ENCODE data around the gene HMGXB3. TPM values are rescaled to one million over a fixed set of nuclear protein-coding genes. Genes with fewer than 3 reads are reported as not detected.

The HMGXB3 gene
- total RNA-seq, 1 experiment from 2014 or later, result 38.0 TPM

DNA sequence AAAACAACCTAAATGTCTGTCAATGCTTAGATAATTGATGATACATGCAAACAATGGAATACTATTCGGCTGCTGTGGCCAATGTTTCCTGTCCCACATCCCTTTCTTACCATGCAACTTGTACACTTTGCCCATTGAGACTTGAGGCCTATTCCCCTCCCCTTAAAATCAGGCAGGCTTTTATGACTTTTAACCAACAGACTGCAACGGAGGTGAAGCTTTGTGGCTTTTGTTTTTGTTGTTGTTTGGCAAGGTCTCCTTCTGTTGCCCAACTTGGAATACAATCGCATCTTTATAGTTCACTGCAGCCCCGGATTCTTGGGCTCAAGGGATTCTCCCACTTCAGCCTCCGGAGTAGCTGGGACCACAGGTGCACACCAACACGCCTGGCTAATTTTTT is 45.7 kb upstream of the HMGXB3 start:
- Histone ChIP-seq H3K9me3 (ENCODE audit: insufficient read depth, low read depth) (no peaks in the 10 kb centered on the region), H3K36me3 (ENCODE audit: low read depth) (no peaks in the 10 kb centered on the region), H3K4me1 (replicated peaks; ENCODE audit: insufficient read depth) (peaks cover 10% of the 10 kb centered on the region), H3K4me2 (no peak overlapping the region), H3F3A (ENCODE audit: insufficient read depth, low read depth) (peaks cover 11% of the 10 kb centered on the region; the same call in 1 of the 2 replicates), H2AFZ (no peak overlapping the region), H3K4me3 (no peak overlapping the region), H4K20me1 (ENCODE audit: insufficient read depth) (no peaks in the 10 kb centered on the region), H3K79me2 (ENCODE audit: low read depth) (no peaks in the 10 kb centered on the region), H3K27ac (no peak overlapping the region), H3K27me3 (ENCODE audit: insufficient read depth, low read depth) (no peaks in the 10 kb centered on the region), H3K9me2 (ENCODE audit: insufficient read depth) (no peaks in the 10 kb centered on the region)
- no TSS peak for BruUV-seq (replicated peaks)
- TF ChIP-seq, protein P1, sequence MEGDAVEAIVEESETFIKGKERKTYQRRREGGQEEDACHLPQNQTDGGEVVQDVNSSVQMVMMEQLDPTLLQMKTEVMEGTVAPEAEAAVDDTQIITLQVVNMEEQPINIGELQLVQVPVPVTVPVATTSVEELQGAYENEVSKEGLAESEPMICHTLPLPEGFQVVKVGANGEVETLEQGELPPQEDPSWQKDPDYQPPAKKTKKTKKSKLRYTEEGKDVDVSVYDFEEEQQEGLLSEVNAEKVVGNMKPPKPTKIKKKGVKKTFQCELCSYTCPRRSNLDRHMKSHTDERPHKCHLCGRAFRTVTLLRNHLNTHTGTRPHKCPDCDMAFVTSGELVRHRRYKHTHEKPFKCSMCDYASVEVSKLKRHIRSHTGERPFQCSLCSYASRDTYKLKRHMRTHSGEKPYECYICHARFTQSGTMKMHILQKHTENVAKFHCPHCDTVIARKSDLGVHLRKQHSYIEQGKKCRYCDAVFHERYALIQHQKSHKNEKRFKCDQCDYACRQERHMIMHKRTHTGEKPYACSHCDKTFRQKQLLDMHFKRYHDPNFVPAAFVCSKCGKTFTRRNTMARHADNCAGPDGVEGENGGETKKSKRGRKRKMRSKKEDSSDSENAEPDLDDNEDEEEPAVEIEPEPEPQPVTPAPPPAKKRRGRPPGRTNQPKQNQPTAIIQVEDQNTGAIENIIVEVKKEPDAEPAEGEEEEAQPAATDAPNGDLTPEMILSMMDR (conservative IDR thresholded peaks at IDR 0.05), result no peak
- TF ChIP-seq EZH2 (IDR thresholded peaks at IDR 0.05; ENCODE audit: low read depth), result no peak
- CTCF ChIA-PET, result no interaction called here
- POLR2A ChIA-PET (ENCODE audit: unreplicated experiment), result no interaction called here
- intact Hi-C loops (cut with micrococcal nuclease; ENCODE audit: unreplicated experiment), result no loop called here
- no peak for DNase-seq

DNA sequence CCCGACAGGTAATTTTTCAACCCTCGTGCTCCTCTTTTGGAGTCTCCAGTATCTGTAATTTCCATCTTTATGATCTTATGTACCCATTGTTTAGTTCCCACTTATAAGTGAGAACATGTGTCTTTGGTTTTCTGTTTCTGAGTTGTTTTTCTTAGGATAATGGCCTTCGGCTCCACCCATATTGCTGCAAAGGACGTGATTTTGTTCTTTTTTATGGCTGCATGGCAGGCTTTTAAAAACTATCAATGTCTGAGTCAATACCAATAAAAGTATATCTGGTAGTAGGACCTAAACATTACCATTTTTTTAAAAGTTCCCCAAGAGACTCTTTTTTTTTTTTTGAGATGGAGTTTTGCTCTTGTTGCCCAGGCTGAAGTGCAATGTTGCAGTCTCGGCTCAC is 43.9 kb upstream of the HMGXB3 start:
- TF ChIP-seq, protein P1 (conservative IDR thresholded peaks at IDR 0.05), result no peak
- TF ChIP-seq EZH2 (IDR thresholded peaks at IDR 0.05; ENCODE audit: low read depth), result no peak
- Histone ChIP-seq H3K9me2 (ENCODE audit: insufficient read depth) (no peaks in the 10 kb centered on the region), H3K79me2 (ENCODE audit: low read depth) (no peaks in the 10 kb centered on the region), H3K9me3 (ENCODE audit: insufficient read depth, low read depth) (no peaks in the 10 kb centered on the region), H3K4me3 (no peak overlapping the region), H2AFZ (no peak overlapping the region), H3K36me3 (ENCODE audit: low read depth) (no peaks in the 10 kb centered on the region), H4K20me1 (ENCODE audit: insufficient read depth) (no peaks in the 10 kb centered on the region), H3F3A (ENCODE audit: insufficient read depth, low read depth) (peaks cover 25% of the 10 kb centered on the region), H3K4me1 (replicated peaks; ENCODE audit: insufficient read depth) (peaks cover 13% of the 10 kb centered on the region), H3K27ac (no peak overlapping the region), H3K27me3 (ENCODE audit: insufficient read depth, low read depth) (no peaks in the 10 kb centered on the region), H3K4me2 (no peak overlapping the region)
- ChIA-PET POLR2A (ENCODE audit: unreplicated experiment) (no interaction called here), CTCF (interaction anchor here (0.6 kb wide), 1 partner anchor 1283 kb away, joined by 3 read pairs; no protein-coding TSS in a partner anchor)
- DNase-seq, result no peak
- intact Hi-C loops (cut with micrococcal nuclease; ENCODE audit: unreplicated experiment), result no loop called here
- no TSS peak for BruUV-seq (replicated peaks)

DNA sequence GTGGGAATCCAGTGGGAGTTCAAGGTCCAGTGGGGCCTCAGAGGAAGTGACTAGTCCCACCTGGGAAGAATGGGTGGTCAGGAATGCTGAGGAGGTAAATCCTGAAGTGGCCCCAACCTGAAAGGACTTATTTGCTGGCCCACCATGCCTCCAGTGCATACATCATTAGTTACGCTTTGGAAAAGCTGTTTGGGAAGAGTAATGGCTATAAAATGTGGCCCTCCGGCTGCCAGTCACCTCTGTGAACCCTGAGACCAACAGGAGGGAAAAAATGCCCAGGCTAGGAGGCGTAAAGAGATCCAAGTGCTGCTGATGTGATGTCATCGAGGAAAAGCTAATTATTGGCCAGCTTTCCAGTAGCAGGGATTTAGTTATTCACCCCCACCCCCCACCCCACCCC is 42.7 kb upstream of the HMGXB3 start:
- no TSS peak for BruUV-seq (replicated peaks)
- Histone ChIP-seq H3K79me2 (ENCODE audit: low read depth) (no peaks in the 10 kb centered on the region), H3K4me1 (replicated peaks; ENCODE audit: insufficient read depth) (peaks cover 13% of the 10 kb centered on the region), H3K27ac (no peak overlapping the region), H3K9me3 (ENCODE audit: insufficient read depth, low read depth) (no peaks in the 10 kb centered on the region), H3K36me3 (ENCODE audit: low read depth) (no peaks in the 10 kb centered on the region), H3K4me2 (no peak overlapping the region), H2AFZ (no peak overlapping the region), H3K4me3 (no peak overlapping the region), H3K27me3 (ENCODE audit: insufficient read depth, low read depth) (no peaks in the 10 kb centered on the region), H3K9me2 (ENCODE audit: insufficient read depth) (no peaks in the 10 kb centered on the region), H3F3A (ENCODE audit: insufficient read depth, low read depth) (peaks cover 28% of the 10 kb centered on the region), H4K20me1 (ENCODE audit: insufficient read depth) (no peaks in the 10 kb centered on the region)
- DNase-seq, result peak in 1 of 2 experiments; percentile 11
- TF ChIP-seq EZH2 (IDR thresholded peaks at IDR 0.05; ENCODE audit: low read depth), result no peak
- TF ChIP-seq, protein P1 (conservative IDR thresholded peaks at IDR 0.05), result no peak
- POLR2A ChIA-PET (ENCODE audit: unreplicated experiment), result interaction anchor here (0.8 kb wide), 1 partner anchor 19 kb away, joined by 9 read pairs; no protein-coding TSS in a partner anchor
- intact Hi-C loops (cut with micrococcal nuclease; ENCODE audit: unreplicated experiment), result no loop called here
- CTCF ChIA-PET, result interaction anchor here (0.6 to 1.7 kb wide), 5 partner anchors 52 to 447 kb away, joined by 3 to 12 read pairs (median 4); no protein-coding TSS in a partner anchor

Measured in PC-9 (cell line).